K562 (cell line): Measurements from ENCODE around the gene FXR1. TPM values are rescaled to one million over a fixed set of nuclear protein-coding genes. Genes with fewer than 3 reads are reported as not detected.

Source experiments
- ATAC-seq: fragments of 200-7000 bp; cut with Tn5 transposase; 3 replicates; pipeline ENCODE4 v1.9.1; 2020; ENCODE audit warnings: moderate library complexity
- BruUV-seq: library from RNA; stranded (reverse); fragments of 400-500 nt; replicated peaks from 2 replicates; lab custom pipeline; 2021; lab: Mats Ljungman, UMichigan
- CTCF ChIA-PET: fragments of 300-600 bp; formaldehyde crosslinking; extraction: SDS; loops from one replicate; lab custom pipeline; 2021; ENCODE audit warnings: low intra/inter-chr PET ratio; lab: Yijun Ruan, JAX
- POLR2A ChIA-PET: fragments of 300-600, 350-650 bp; sonication (Branson Sonifier 250); formaldehyde crosslinking; extraction: SDS; loops from one replicate; lab custom pipeline; 2021; ENCODE audit warnings: antibody characterized with exemption, inconsistent platforms; lab: Yijun Ruan, JAX
- DNase-seq, 4 experiments: peaks; one replicate each; pipeline versions ENCODE4 v3.0.0 to v3.0.0-alpha.2; 2011 to 2018; ENCODE audit warnings: low spot score in 3 of 4, mixed read lengths in 3 of 4; ENCODE audit errors: extremely low read depth in 1 of 4
- FAIRE-seq: peaks from 2 replicates; lab custom pipeline; 2011; peaks lifted over from hg19 to GRCh38; lab: Jason Lieb, UNC
- H2AFZ ChIP-seq: 2 replicates; pipeline ENCODE4 v1.6.0; 2011; ENCODE audit warnings: low read depth, low read length, control low read depth, inconsistent platforms
- H3K27ac ChIP-seq: fragments of 200-600 bp; 3 replicates; pipeline ENCODE4 v1.8.0; 2011; ENCODE audit warnings: low read depth, mild to moderate bottlenecking, control low read depth, inconsistent platforms, low read length, moderate library complexity, mixed read lengths; ENCODE audit errors: extremely low read depth
- H3K27me3 ChIP-seq, 2 experiments: fragments of 300-600 bp in 1 of 2; 2 replicates in 1 of 2; 3 replicates in 1 of 2; pipeline versions ENCODE4 v1.6.0 to v1.8.0; 2011; ENCODE audit warnings: inconsistent platforms in 2 of 2, low read length in 2 of 2, mild to moderate bottlenecking in 1 of 2, mixed read lengths in 1 of 2, moderate library complexity in 1 of 2; ENCODE audit not compliant: control insufficient read depth in 2 of 2, insufficient read depth in 2 of 2
- H3K36me3 ChIP-seq: fragments of 300-600 bp; 3 replicates; pipeline ENCODE4 v1.8.0; 2011; ENCODE audit warnings: mild to moderate bottlenecking, low read length, inconsistent platforms; ENCODE audit not compliant: control insufficient read depth, insufficient read depth
- H3K4me1 ChIP-seq, 2 experiments: fragments of 200-600 bp in 1 of 2; replicated peaks in 1 of 2; 2 replicates in 1 of 2; 3 replicates in 1 of 2; pipeline versions ENCODE4 v1.5.1 to v1.8.0; 2011; ENCODE audit warnings: inconsistent platforms in 2 of 2, low read length in 2 of 2, mild to moderate bottlenecking in 1 of 2, mixed read lengths in 1 of 2, moderate library complexity in 1 of 2; ENCODE audit not compliant: control insufficient read depth in 2 of 2, insufficient read depth in 2 of 2
- H3K4me2 ChIP-seq: 2 replicates; pipeline ENCODE4 v1.6.1; 2011; ENCODE audit warnings: low read length, control low read depth, inconsistent platforms, mixed read lengths; ENCODE audit not compliant: insufficient read depth
- H3K4me3 ChIP-seq: fragments of 200-600 bp; sonication (generic), shearing (Covaris generic); 2 replicates; pipeline ENCODE4 v1.5.1; 2016; ENCODE audit warnings: control low read depth, inconsistent platforms
- H3K79me2 ChIP-seq: fragments of 200-600 bp; 3 replicates; pipeline ENCODE4 v1.8.0; 2011; ENCODE audit warnings: low read length, inconsistent platforms; ENCODE audit not compliant: control insufficient read depth, insufficient read depth
- H3K9ac ChIP-seq, 2 experiments: 2 replicates each; pipeline versions ENCODE4 v1.6.0 to v1.6.1; 2011; ENCODE audit warnings: low read depth in 2 of 2, low read length in 2 of 2, control low read depth in 1 of 2, inconsistent platforms in 1 of 2, mild to moderate bottlenecking in 1 of 2, mixed read lengths in 1 of 2; ENCODE audit not compliant: insufficient read depth in 1 of 2
- H3K9me1 ChIP-seq: one replicate; pipeline ENCODE4 v1.6.0; 2011; ENCODE audit warnings: inconsistent platforms, mild to moderate bottlenecking, low read length, moderate library complexity; ENCODE audit not compliant: control insufficient read depth, insufficient read depth
- H3K9me3 ChIP-seq: replicated peaks from 2 replicates; pipeline ENCODE4 v1.5.1; 2011; ENCODE audit warnings: low read depth, low read length, inconsistent platforms; ENCODE audit not compliant: control insufficient read depth, insufficient read depth
- H4K20me1 ChIP-seq: replicated peaks from 2 replicates; pipeline ENCODE4 v1.6.1; 2011; ENCODE audit warnings: low read length, inconsistent platforms, mixed read lengths; ENCODE audit not compliant: control insufficient read depth, insufficient read depth
- ADNP ChIP-seq: fragments of 200-800 bp; sonication (Bioruptor generic); IDR thresholded peaks from 2 replicates; pipeline ENCODE4 v1.6.1; 2016; ENCODE audit warnings: missing genetic modification characterization, missing compliant biosample characterization
- C11orf30 ChIP-seq: fragments of 450-650 bp; IDR thresholded peaks from 2 replicates; pipeline ENCODE4 v1.6.1; 2016; ENCODE audit warnings: low read depth, mild to moderate bottlenecking
- CBFA2T2 ChIP-seq: fragments of 450-650 bp; conservative IDR thresholded peaks from 2 replicates; pipeline ENCODE4 v1.6.1; 2017; ENCODE audit warnings: mild to moderate bottlenecking
- CCNT2 ChIP-seq: IDR thresholded peaks from 2 replicates; pipeline ENCODE4 v1.6.1; 2011; ENCODE audit warnings: borderline replicate concordance, low read depth, mild to moderate bottlenecking, moderate library complexity, mixed read lengths, low read length; ENCODE audit not compliant: insufficient read length; ENCODE audit errors: extremely low read depth
- CREB3 ChIP-seq: fragments of 450-650 bp; conservative IDR thresholded peaks from 2 replicates; pipeline ENCODE4 v1.6.1; 2016; ENCODE audit warnings: missing genetic modification characterization, low read depth, mild to moderate bottlenecking, missing compliant biosample characterization, moderate library complexity
- GMEB1 ChIP-seq: fragments of 250-450 bp; sonication (Bioruptor Pico); IDR thresholded peaks from 2 replicates; pipeline ENCODE4 v1.4.0; 2020; ENCODE audit warnings: mild to moderate bottlenecking
- MAFG ChIP-seq: fragments of 450-650 bp; conservative IDR thresholded peaks from 2 replicates; pipeline ENCODE4 v1.6.1; 2016; ENCODE audit warnings: missing genetic modification characterization, missing compliant biosample characterization
- NFE2 ChIP-seq: IDR thresholded peaks from 2 replicates; pipeline ENCODE4 v1.6.1; 2014; ENCODE audit warnings: antibody characterized with exemption, low read depth
- POLR2B ChIP-seq: fragments of 450-650 bp; IDR thresholded peaks from 2 replicates; pipeline ENCODE4 v1.6.1; 2018; ENCODE audit warnings: low read depth; ENCODE audit not compliant: partially characterized antibody
- UBTF ChIP-seq, 2 experiments: IDR thresholded peaks; 2 replicates each; pipeline ENCODE4 v1.6.1; 2012; ENCODE audit warnings: improper control_type of control experiment in 2 of 2, low read depth in 2 of 2, low read length in 2 of 2, borderline replicate concordance in 1 of 2
- ZNF174 ChIP-seq: fragments of 250-450 bp; sonication (Bioruptor Pico); IDR thresholded peaks from 2 replicates; pipeline ENCODE4 v1.4.0; 2020; ENCODE audit warnings: mild to moderate bottlenecking
- ZNF316 ChIP-seq: fragments of 450-650 bp; IDR thresholded peaks from 2 replicates; pipeline ENCODE4 v1.6.1; 2016
- WGBS: fragments of 100-300 bp; shearing (Covaris generic); methylation state at CpG from one replicate; pipeline ENCODE4 v1.1.6; 2016; ENCODE audit warnings: low coverage, mixed read lengths; ENCODE audit not compliant: insufficient coverage; ENCODE audit errors: missing lambda C conversion rate; 5-methylcytosine and 5-hydroxymethylcytosine counted together
- in situ Hi-C: fragments of 300-500 bp; cut with MboI; formaldehyde crosslinking; loops from 4 replicates; pipeline ENCODE4 v1.15.0; 2018; ENCODE audit warnings: inconsistent platforms, mixed read lengths
- intact Hi-C: fragments of 100-400 bp; cut with micrococcal nuclease; formaldehyde crosslinking; loops from 2 replicates; pipeline ENCODE4 v1.14.2; 2022
- polyA plus RNA-seq, 8 experiments: library from polyadenylated mRNA; depleted of rRNA in 4 of 8; stranded (reverse) in 5 of 8; unstranded in 3 of 8; fragments of >200 nt; fragmentation: Nextera tagmentation in 2 of 8; fragmentation: Illumina TruSeq in 1 of 8; extraction: Ambion mirVana in 2 of 8; extraction: Trizol in 1 of 8; gene quantifications; 2 replicates each; pipeline versions ENCODE4 v1.2.1 to v1.2.3, GENCODE V29; 2011 to 2014; ENCODE audit warnings: inconsistent platforms in 1 of 8, missing spikeins in 1 of 8
- total RNA-seq, 7 experiments: library from RNA; depleted of rRNA in 6 of 7; stranded (reverse); fragments of >200 nt in 6 of 7; fragmentation: Illumina TruSeq in 2 of 7; extraction: Trizol in 2 of 7; gene quantifications; 2 replicates each; pipeline versions ENCODE4 v1.2.1 to v1.2.3, GENCODE V29; 2011 to 2021; ENCODE audit warnings: low replicate concordance in 1 of 7

The FXR1 gene
- total and polyA plus RNA-seq, 9 of the 15 experiments (the other 6 are each of a cell fraction or from before 2014, with no cell fraction given) = 59.4 to 177 (median 136) TPM

GRCh38 chr3:180870008-180870699, 42.3 kb upstream of the FXR1 start (continued):
- TF ChIP-seq UBTF (IDR thresholded peaks at IDR 0.05; ENCODE audit: borderline replicate concordance in 1 of 2, low read depth in 2 of 2, low read length in 2 of 2) (0 out of 4 replicates have a peak, but pooled peaks of 1 of the 2 experiments have one; percentile 62), CCNT2 (no peak), ADNP (no peak), POLR2B (no peak)

GRCh38 chr3:180871901-180872300, 40.6 kb upstream of the FXR1 start:
- intact Hi-C loops = no loop called here
- TF ChIP-seq ZNF174 (CRISPR knock-in tag) (no peak), MAFG (0 out of 2 replicates have a peak, but pooled peaks have one; percentile 17), NFE2 (peak; percentile 69), ZNF316 (0 out of 2 replicates have a peak, but pooled peaks have one; percentile 24), C11orf30 (peak; percentile 34; the same call in 1 of the 2 replicates), GMEB1 (CRISPR knock-in tag) (no peak), CREB3 (no peak), CBFA2T2 (no peak)
- peak overlapping the region; percentile 28; the same call in 1 of the 2 replicates for H3K4me2 ChIP-seq
- no peaks in the 10 kb centered on the region for H3K36me3 ChIP-seq
- POLR2A ChIA-PET = interaction anchor here (1.0 kb wide), 1 partner anchor 1172 kb away, joined by 4 read pairs; no protein-coding TSS in a partner anchor
- H4K20me1 ChIP-seq = no peaks in the 10 kb centered on the region
- DNase-seq = no peak
- FAIRE-seq = peak; percentile 62
- no peaks in the 10 kb centered on the region for H3K9me1 ChIP-seq
- peak overlapping the region; percentile 89 for H2AFZ ChIP-seq
- H3K27me3 ChIP-seq = no peaks in the 10 kb centered on the region
- CTCF ChIA-PET = no interaction called here
- no peak for ATAC-seq
- no peaks in the 10 kb centered on the region for H3K79me2 ChIP-seq
- H3K4me3 ChIP-seq = no peak overlapping the region
- peaks cover 6 to 14% of the 10 kb centered on the region in 2 experiments; a peak in 4 of 5 replicates for H3K4me1 ChIP-seq
- H3K9me3 ChIP-seq = no peaks in the 10 kb centered on the region
- H3K9ac ChIP-seq = no peak overlapping the region
- H3K27ac ChIP-seq = peak overlapping the region; percentile 25; the same call in 1 of the 3 replicates
- in situ Hi-C loops = no loop called here
- BruUV-seq = no TSS peak
- 27% methylated on average over 3 of the region's 3 CpGs for WGBS
